Endothelial cell of umbilical vein (primary cell): Measurements from ENCODE around the gene IRF6. TPM values are rescaled to one million over a fixed set of nuclear protein-coding genes. Genes with fewer than 3 reads are reported as not detected.

Experiments
- BruUV-seq: library from RNA; stranded (reverse); fragments of 400-500 nt; replicated peaks from 2 replicates; lab custom pipeline; 2021; lab: Mats Ljungman, UMichigan
- CTCF ChIA-PET: fragments of 300-600, 350-600 bp; sonication (Branson Sonifier 250); formaldehyde crosslinking; loops from one replicate; lab custom pipeline; 2021; ENCODE audit warnings: antibody characterized with exemption, inconsistent platforms; lab: Charles Lee
- POLR2A ChIA-PET: fragments of 300-600, 350-600 bp; sonication (Branson Sonifier 250); formaldehyde crosslinking; loops from one replicate; lab custom pipeline; 2021; ENCODE audit warnings: antibody characterized with exemption, inconsistent platforms; lab: Charles Lee
- DNase-seq: peaks from one replicate; pipeline ENCODE4 v3.0.0-alpha.2; 2011; ENCODE audit warnings: low read depth, low spot score
- FAIRE-seq: peaks from 2 replicates; lab custom pipeline; 2011; peaks lifted over from hg19 to GRCh38; lab: Jason Lieb, UNC
- H2AFZ ChIP-seq: 2 replicates; pipeline ENCODE4 v1.6.0; 2012; ENCODE audit warnings: low read depth, low read length, control low read depth, inconsistent platforms
- H3K27ac ChIP-seq: 2 replicates; pipeline ENCODE4 v1.5.1; 2011; ENCODE audit warnings: low read depth, mild to moderate bottlenecking, control low read depth, low read length, moderate library complexity; ENCODE audit not compliant: insufficient read depth
- H3K27me3 ChIP-seq, 2 experiments: 2 replicates each; pipeline versions ENCODE4 v1.6.0 to v1.6.1; 2011; ENCODE audit warnings: low read length in 2 of 2, mixed read lengths in 1 of 2; ENCODE audit not compliant: control insufficient read depth in 2 of 2, insufficient read depth in 2 of 2
- H3K36me3 ChIP-seq, 2 experiments: 2 replicates in 1 of 2; 3 replicates in 1 of 2; pipeline ENCODE4 v1.5.1; 2011; ENCODE audit warnings: low read length in 2 of 2, mild to moderate bottlenecking in 1 of 2, moderate library complexity in 1 of 2; ENCODE audit not compliant: control insufficient read depth in 2 of 2, insufficient read depth in 2 of 2; ENCODE audit errors: extremely low read depth in 1 of 2
- H3K4me1 ChIP-seq: 3 replicates; pipeline ENCODE4 v1.5.1; 2011; ENCODE audit warnings: mild to moderate bottlenecking, low read length; ENCODE audit not compliant: control insufficient read depth, insufficient read depth; ENCODE audit errors: extremely low read depth
- H3K4me2 ChIP-seq: 2 replicates; pipeline ENCODE4 v1.6.1; 2011; ENCODE audit warnings: low read length, control low read depth, mixed read lengths; ENCODE audit not compliant: insufficient read depth
- H3K4me3 ChIP-seq, 3 experiments: fragments of 200-600 bp in 1 of 3; sonication (generic), shearing (Covaris generic) in 1 of 3; replicated peaks in 1 of 3; 2 replicates each; pipeline ENCODE4 v1.5.1; 2011 to 2016; ENCODE audit warnings: control low read depth in 3 of 3, low read length in 3 of 3, mild to moderate bottlenecking in 2 of 3, inconsistent platforms in 1 of 3, low read depth in 1 of 3, moderate library complexity in 1 of 3; ENCODE audit not compliant: insufficient read depth in 1 of 3
- H3K79me2 ChIP-seq: 2 replicates; pipeline ENCODE4 v1.6.0; 2012; ENCODE audit warnings: low read length, inconsistent platforms; ENCODE audit not compliant: control insufficient read depth, insufficient read depth
- H3K9ac ChIP-seq: replicated peaks from 2 replicates; pipeline ENCODE3; 2011; ENCODE audit warnings: low read length, control low read depth; ENCODE audit not compliant: insufficient read depth; ENCODE audit errors: extremely low read depth
- H3K9me1 ChIP-seq: replicated peaks from 3 replicates; pipeline ENCODE4 v1.6.0; 2011; ENCODE audit warnings: mild to moderate bottlenecking, low read length; ENCODE audit not compliant: control insufficient read depth, insufficient read depth; ENCODE audit errors: extremely low read depth
- H3K9me3 ChIP-seq: replicated peaks from 2 replicates; pipeline ENCODE4 v1.5.1; 2012; ENCODE audit warnings: low read length, inconsistent platforms; ENCODE audit not compliant: control insufficient read depth, insufficient read depth
- H4K20me1 ChIP-seq: replicated peaks from 2 replicates; pipeline ENCODE3; 2011; ENCODE audit warnings: mild to moderate bottlenecking, low read length; ENCODE audit not compliant: control insufficient read depth, insufficient read depth; ENCODE audit errors: extremely low read depth
- EZH2 ChIP-seq: IDR thresholded peaks from 2 replicates; pipeline ENCODE4 v1.6.1; 2012; ENCODE audit warnings: borderline replicate concordance, low read depth, mild to moderate bottlenecking, moderate library complexity, low read length, inconsistent platforms; ENCODE audit not compliant: severe bottlenecking
- FOS ChIP-seq: IDR thresholded peaks from 2 replicates; pipeline ENCODE4 v1.6.1; 2011; ENCODE audit warnings: mild to moderate bottlenecking, low read length, moderate library complexity, borderline replicate concordance; ENCODE audit not compliant: insufficient read depth
- GATA2 ChIP-seq: IDR thresholded peaks from 2 replicates; pipeline ENCODE4 v1.7.0; 2011; ENCODE audit warnings: low read depth, mild to moderate bottlenecking, moderate library complexity, mixed read lengths, low read length; ENCODE audit not compliant: insufficient read length, insufficient read depth
- JUN ChIP-seq: IDR thresholded peaks from 2 replicates; pipeline ENCODE4 v1.6.1; 2011; ENCODE audit warnings: borderline replicate concordance, low read depth; ENCODE audit not compliant: insufficient read length, insufficient read depth
- POLR2A ChIP-seq: IDR thresholded peaks from 2 replicates; pipeline ENCODE4 v1.6.1; 2012; ENCODE audit warnings: low read depth, mild to moderate bottlenecking, control low read depth, low read length
- POLR2AphosphoS5 ChIP-seq: IDR thresholded peaks from 2 replicates; pipeline ENCODE4 v1.6.1; 2012; ENCODE audit warnings: low read depth, mild to moderate bottlenecking, control low read depth, low read length, moderate library complexity; ENCODE audit not compliant: insufficient read depth
- dilution Hi-C: fragments of 300-500 bp; cut with MboI; formaldehyde crosslinking; loops from one replicate; pipeline ENCODE4 v1.15.0; 2019; ENCODE audit warnings: low sequenced_read_pairs; ENCODE audit not compliant: extremely low pct_ligation_motif_present
- intact Hi-C: fragments of 100-400 bp; cut with micrococcal nuclease; formaldehyde crosslinking; loops from one replicate; pipeline ENCODE4 v1.10.0; 2022
- polyA plus RNA-seq, 4 experiments: library from polyadenylated mRNA; depleted of rRNA in 3 of 4; stranded (reverse) in 3 of 4; unstranded in 1 of 4; fragments of >200 nt; gene quantifications; 2 replicates each; pipeline versions ENCODE4 v1.2.1 to v1.2.3, GENCODE V29; 2011 to 2012; ENCODE audit warnings: missing spikeins in 1 of 4
- total RNA-seq: library from RNA; stranded (reverse); gene quantifications from 2 replicates; pipeline ENCODE4 v1.2.3, GENCODE V29; 2021
- TF ChIP-seq, protein P1 (sequence below): IDR thresholded peaks from 2 replicates; pipeline ENCODE4 v1.6.1; 2011; ENCODE audit not compliant: insufficient read depth, insufficient read length

IRF6 gene
- total and polyA plus RNA-seq, 2 donors (not counting 3 experiments of a cell fraction or from before 2014, with no cell fraction given): 42.0 to 55.8 TPM

DNA sequence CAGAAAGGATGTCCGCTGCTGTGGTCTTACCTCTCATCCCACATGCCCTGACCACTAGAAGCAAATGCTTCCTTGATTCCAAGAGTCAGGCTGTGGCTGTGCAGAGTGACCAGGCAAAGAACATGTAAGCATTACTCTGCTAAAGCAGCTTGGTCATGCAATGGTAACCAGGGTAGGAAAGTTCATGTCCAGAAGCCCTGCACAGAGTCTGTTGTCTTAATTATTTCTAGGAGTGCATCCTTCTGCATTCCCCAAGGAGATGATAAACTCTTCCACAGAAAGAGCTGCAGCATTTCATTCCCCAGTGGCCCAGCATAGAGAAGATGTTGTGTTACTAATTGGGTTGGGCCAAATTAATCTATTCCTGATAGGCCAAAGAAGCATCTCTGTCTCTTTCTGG, 11.7 kb upstream of the IRF6 start:
- H3K9me1 ChIP-seq: no peaks in the 10 kb centered on the region
- POLR2A ChIA-PET: no interaction called here
- intact Hi-C loops: no loop called here
- H3K79me2 ChIP-seq: no peaks in the 10 kb centered on the region
- no peak for TF ChIP-seq POLR2A
- no peak for TF ChIP-seq JUN
- no peak for TF ChIP-seq EZH2
- no peak overlapping the region for H3K4me3 ChIP-seq
- BruUV-seq: no TSS peak
- H3K27ac ChIP-seq: no peak overlapping the region
- dilution Hi-C loops: no loop called here
- CTCF ChIA-PET: no interaction called here
- H3K36me3 ChIP-seq: no peaks in the 10 kb centered on the region
- no peak for DNase-seq
- H3K4me1 ChIP-seq: peaks cover 4% of the 10 kb centered on the region
- no peak for FAIRE-seq
- no peak overlapping the region for H3K9ac ChIP-seq
- H4K20me1 ChIP-seq: no peaks in the 10 kb centered on the region
- no peaks in the 10 kb centered on the region for H3K9me3 ChIP-seq
- no peaks in the 10 kb centered on the region for H3K27me3 ChIP-seq
- H3K4me2 ChIP-seq: no peak overlapping the region
- no peak overlapping the region for H2AFZ ChIP-seq

DNA sequence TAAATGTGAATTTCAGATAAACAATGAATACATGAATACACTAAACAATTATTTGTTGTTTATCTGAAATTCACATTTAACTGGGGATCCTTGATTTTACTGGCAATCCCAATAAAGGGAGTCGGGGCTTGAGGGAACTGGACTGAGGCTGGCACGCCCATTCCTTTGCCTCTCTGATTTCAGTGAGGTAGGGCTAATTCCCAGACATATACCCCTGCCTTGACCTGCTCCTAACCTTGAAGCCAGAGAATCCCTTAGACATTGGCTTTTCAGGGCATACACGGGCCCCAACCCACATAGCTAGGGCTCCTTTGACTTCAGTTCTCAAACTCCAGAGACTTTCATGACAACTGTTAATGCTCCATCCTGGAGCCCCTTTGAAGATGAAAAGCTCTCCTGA, 11.0 kb upstream of the IRF6 start:
- CTCF ChIA-PET: no interaction called here
- dilution Hi-C loops: no loop called here
- no peaks in the 10 kb centered on the region for H3K4me1 ChIP-seq

More for the DNA sequence above, 11.0 kb upstream of the IRF6 start:
- no peaks in the 10 kb centered on the region for H3K27me3 ChIP-seq
- H4K20me1 ChIP-seq: no peaks in the 10 kb centered on the region
- H3K27ac ChIP-seq: no peak overlapping the region
- no peaks in the 10 kb centered on the region for H3K9me3 ChIP-seq
- BruUV-seq: no TSS peak
- H3K4me3 ChIP-seq: no peak overlapping the region
- H3K4me2 ChIP-seq: no peak overlapping the region
- FAIRE-seq (no peak), DNase-seq (no peak)
- POLR2A ChIA-PET: no interaction called here
- intact Hi-C loops: no loop called here
- no peak overlapping the region for H3K9ac ChIP-seq
- no peak for TF ChIP-seq EZH2
- no peak for TF ChIP-seq FOS
- no peak for TF ChIP-seq POLR2AphosphoS5
- TF ChIP-seq JUN: no peak
- no peak for TF ChIP-seq GATA2
- TF ChIP-seq, protein P1, sequence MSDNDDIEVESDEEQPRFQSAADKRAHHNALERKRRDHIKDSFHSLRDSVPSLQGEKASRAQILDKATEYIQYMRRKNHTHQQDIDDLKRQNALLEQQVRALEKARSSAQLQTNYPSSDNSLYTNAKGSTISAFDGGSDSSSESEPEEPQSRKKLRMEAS: no peak
- no peaks in the 10 kb centered on the region for H3K79me2 ChIP-seq
- no peak overlapping the region for H2AFZ ChIP-seq
- H3K9me1 ChIP-seq: no peaks in the 10 kb centered on the region
- no peaks in the 10 kb centered on the region for H3K36me3 ChIP-seq
